GM18511 (cell line): Measurements from ENCODE around the gene CBX2.
A peak's percentile ranks its signal among the peaks of the same experiment; 100 is the strongest.

Experiments
- ATAC-seq: cut with Tn5 transposase; IDR thresholded peaks from one replicate; pipeline ENCODE4 v1.9.1; 2021; ENCODE audit warnings: mild to moderate bottlenecking, moderate library complexity; ENCODE audit not compliant: unreplicated experiment

The CBX2 gene

DNA sequence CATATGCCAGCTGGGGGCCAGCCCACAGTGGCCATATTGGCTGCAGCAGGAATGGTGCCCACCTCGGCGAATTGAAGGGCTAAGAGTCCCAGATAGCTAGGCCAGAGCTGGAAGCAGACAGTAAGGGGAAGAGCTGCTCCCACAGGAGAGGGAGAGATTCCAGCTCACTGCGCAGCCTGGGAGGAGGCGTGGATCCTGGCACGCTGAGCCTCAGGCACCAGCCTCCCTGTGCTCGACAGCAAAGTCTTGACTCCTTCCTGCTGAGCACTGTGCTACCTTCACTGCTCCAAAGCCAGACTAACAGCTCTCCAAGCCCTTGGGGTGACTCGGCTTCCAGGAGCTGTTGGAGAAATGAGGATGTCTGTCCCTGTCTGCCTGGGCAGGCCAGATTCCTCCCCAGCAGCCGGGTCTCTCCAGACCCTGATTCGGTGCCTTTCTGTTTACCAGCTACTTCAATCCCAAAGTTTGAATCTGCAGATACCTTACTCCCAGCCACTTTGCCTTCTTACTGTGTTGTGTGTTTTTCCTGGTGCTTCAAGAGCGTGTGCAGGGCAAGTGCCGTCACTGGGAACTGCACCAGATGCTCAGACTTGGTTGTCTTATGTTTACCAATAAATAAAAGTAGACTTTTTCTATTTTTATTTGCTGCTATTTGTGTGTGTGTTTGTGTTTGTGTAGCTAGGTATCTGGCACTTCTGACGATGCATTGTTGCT lies 9.1 kb downstream of the CBX2 start:
- no peak for ATAC-seq

DNA sequence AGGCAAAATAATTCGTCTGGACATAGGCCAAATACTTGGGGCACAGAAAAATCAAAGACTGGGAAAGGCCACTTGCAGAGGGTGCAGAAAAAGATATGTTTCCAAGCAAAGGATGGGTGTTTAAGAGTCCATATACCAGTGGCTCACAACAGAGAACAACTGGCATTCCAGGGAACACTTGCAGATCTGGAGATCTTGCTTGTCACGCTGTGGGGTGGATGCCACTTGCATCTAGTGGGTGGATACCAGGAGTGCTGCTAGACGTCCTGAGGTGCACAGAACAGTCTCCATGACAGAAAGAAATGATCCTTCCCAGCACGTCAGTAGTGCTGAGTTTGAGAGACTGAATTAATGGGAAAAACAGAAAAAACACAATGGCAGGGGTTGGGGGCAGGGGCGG lies 10.5 kb downstream of the CBX2 start:
- no peak for ATAC-seq

DNA sequence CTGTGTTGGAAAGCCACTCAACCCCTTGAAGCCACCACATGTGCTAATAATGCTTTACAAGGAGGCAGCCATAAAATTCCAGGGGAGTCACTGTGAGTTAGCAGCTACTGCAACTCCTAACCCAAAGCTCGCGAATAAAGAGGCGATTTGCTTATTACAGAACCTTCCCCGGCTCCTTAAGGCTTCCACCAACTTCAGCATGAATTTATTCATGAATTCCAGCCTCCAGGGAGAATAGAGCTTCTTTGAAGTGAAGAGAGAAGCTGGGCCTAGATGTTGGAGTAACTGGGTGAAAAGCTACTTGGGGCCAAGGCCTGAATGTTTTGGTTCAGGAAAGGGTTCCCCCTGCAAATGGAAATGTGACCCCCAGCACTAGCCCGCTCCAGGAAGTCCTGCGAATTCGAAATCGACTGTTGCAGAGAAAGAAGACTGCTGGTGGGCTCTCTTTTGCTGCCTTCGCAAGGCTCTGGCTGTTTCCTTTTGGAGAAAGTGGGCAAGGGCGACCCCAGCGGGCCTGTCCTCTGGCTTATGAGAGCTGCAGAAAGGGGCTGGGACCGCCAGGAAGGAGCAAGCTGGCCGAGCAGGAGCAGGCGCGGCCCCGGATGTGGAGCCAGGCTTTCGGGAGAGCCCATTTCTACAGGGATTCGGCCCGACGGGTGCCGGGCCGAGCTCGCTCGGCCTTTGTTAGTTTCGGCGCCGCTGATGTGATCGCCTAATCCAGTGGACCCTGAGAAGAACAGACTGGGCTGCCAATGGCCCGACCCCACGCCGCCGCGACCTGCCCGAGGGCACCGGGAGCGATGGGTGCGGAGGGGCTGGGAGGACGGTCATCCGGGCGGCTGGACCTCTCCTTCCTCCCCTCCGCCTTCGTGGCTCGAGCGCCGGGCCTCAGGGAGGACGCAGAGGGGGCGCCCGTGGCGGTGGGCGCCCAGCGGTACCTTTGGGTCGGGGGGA lies 11.3 kb downstream of the CBX2 start:
- ATAC-seq: no peak

- ATAC-seq: no peak
Observed at GRCh38 chr17:79789943-79790804, 12.2 kb downstream of the CBX2 start.

GRCh38 chr17:79790805-79791734 lies 13.1 kb downstream of the CBX2 start:
- ATAC-seq: no peak

DNA sequence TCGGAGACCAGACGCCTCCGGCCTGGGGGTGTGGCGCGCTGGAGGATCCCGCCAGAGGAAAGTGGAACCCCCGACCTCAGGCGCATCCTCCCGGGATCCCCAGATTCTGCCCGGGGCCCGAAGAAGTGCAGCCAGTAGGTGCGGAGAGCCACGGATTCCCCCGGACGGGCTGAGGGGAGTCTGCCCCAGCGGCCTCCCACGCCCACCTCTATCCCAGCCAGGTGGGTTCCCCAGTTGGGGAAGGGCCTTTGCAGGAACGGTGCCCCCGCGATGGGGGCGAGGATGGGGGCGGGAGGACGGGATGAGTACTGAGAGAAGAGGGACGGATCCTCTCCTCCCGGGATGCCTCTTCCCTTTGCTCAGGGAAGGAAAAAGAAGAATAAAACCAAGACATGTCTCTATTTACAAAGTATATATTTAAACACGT lies 13.8 kb downstream of the CBX2 start:
- no peak for ATAC-seq

DNA sequence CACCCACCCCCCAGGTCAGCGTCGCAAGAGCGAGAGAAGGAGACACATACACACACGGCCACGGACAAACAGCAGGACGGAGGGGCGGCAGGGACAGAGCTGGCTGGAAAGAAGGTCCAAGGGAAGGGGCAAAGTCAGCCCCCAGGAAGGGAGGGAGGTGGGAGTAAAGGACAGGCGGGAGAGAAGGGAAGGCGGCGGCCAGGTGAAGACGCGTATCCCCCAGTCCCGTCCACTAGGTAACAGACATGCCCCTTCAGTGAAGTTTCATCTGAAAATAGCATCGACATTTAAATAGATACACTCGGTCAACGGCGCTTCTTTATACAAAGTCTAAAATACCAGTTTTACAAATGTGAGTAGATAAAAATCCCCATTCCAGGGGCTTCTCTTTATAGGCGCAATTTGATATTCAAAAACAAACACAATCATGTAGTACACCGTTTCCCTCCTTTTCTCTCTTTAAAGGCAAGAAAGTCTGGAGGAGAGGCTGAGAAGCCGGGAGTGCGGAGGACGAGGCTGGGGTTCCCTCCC lies 14.5 kb downstream of the CBX2 start:
- no peak for ATAC-seq

DNA sequence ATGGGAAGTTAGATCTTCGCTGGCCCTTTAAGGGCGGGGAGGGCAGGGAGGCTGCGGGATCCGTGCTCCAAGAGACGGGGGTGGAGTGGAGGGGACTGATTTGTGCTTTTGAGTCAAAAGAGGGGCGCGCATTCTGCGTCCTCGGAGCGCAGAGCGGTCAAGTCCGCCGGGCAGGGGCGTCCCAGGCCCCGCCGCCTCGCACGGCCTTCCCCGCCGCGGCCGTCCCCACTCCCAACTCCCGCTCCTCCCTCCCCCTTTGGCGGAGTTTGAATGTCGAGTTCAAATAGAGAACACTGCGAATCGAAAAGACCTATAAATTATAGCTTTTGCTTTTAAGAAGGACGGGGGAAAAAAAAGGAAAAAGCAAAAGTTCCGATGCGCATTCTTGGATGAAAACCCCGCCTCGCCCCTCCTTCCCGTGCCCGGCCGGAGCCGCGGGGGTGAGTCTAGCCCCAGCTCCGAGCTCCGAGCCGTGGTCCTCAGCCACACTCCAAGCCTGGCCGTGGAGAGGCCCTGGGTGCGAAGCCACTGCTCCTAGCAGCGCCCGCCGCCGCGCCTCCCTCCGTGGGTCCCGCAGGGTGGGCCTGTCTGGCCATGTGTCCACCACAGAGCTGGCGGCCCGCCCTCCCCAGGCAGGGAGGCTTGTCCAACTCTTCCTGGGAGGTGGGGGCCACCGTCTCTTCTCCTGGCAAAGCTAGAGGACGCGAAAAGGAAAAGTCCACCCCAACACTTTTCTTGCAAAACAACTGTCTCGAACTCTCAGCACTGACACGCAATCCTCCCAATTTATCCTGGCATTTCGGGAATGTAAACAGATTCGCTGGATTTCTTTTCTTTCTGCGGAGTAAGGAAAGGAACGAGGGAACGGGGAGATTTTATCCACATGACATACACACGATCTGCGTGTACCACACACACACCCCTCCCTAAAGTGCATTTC lies 15.3 kb downstream of the CBX2 start:
- no peak for ATAC-seq

- ATAC-seq: no peak
Observed at GRCh38 chr17:79793924-79794304, 16.0 kb downstream of the CBX2 start.

DNA sequence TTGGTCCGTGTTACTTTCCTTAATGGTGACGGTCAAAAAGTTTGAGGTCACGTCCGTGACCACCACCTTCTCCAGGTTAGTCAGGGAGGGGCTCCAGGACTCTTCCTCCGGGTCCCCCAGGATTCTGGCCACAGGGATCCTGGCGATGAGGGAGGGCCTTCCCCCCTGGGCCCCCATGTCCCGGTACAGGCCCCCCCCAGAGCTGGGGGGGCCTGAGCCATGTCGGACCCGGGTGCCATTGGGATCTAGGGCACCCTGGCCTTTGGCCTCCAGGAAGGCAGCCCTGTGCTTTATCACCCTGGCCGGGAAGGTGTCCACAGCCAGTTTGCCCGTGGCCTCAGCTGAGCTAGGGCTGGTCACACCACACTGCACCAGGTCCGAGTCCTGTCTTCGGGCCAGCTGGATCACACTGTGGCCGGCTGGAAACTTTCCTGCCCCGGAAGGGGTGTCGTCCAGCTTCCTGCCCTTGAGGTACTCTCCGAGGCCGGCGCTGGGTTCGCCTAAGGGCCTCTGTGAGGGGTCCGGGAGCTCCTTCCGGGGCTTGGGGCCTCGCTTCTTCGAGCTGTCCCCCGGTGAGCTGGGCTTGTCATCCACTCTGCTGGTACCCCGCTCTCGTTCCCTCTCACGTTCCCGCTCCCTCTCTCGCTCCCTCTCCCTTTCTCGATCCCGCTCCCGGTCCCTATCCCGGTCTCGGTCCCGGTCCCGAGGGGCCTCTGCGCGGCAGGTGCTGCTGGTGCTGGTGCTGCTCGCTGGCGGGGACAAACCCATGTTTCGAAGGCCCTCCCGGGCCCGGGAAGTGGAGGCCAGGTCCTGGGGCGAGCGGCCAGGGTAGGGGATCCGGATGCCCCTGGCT lies 16.9 kb downstream of the CBX2 start:
- no peak for ATAC-seq

GRCh38 chr17:79795795-79796443 lies 18.0 kb downstream of the CBX2 start:
- no peak for ATAC-seq

GRCh38 chr17:79796444-79796762 lies 18.5 kb downstream of the CBX2 start:
- no peak for ATAC-seq

GRCh38 chr17:79796763-79797491 lies 19.0 kb downstream of the CBX2 start, which contains the start of gene CBX8:
Gene CBX8, minus strand, starts transcription at chr17:79797077. Its CDS starts 79 bp downstream, at chr17:79796998.
- peak; percentile 87 for ATAC-seq

- peak; percentile 20 for ATAC-seq
Observed at GRCh38 chr17:79797492-79798298, 19.7 kb downstream of the CBX2 start.

DNA sequence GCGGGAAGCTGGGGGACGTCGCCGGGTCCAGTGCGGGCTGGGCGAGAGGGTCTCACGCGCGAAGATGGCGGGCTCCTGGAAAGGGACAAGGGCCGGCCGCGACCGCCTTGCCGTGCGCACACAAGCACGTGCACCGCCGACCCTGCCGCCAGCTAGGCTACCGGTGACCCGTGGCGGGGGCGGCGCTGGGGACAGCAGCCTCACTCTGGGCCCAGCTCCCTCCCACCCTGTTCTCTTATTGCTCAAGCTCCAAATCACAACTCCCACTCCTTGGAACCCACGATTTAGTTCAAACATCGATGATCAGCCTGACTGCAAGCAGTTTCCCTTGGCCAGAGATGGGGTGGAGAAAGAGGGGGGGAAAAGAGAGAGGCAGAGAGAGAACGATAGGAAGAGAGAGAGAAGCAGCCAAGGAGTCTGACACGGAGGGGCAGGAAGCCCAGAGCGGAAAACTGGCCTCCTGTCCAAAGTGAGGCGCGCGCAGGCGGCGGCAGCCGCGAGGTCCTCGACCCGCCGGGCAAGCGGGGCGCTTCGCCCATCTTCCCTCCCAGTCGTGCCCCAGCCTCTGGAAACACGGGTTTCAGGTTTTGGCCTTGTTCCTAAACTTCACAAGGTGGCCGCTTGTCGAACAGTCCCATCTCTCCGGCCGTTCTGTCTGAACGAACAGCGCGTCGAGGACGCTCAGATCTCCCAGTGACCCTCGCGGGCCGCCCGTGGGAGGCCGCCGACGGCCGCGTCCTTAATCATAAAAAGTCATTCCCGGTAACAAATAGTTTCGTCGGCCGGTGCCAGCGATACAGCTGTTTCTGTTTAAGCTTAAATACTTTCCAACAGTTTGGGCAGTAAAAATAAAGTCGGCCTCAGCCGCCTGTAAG lies 20.6 kb downstream of the CBX2 start:
- ATAC-seq: no peak
